Activated CD4-positive, alpha-beta T cell treated with anti-CD3 and anti-CD28 coated beads, Interleukin-2, amount 10 ng/mL, durations not matched to agents 24 days and 14 days (primary cell): ENCODE measurements around the gene YIF1A. TPM values are rescaled to one million over a fixed set of nuclear protein-coding genes. Genes with fewer than 3 reads are reported as not detected.
"Not testable (repeated sequence)": the region's sequence is repeated elsewhere in the genome, so short reads cannot be mapped to it uniquely, and the experiment has no call there.

Source experiments
- DNase-seq: peaks from one replicate; pipeline ENCODE4 v3.0.0; 2022
- H3K27ac Mint-ChIP-seq: one replicate; pipeline ENCODE4 v1.8.0; 2022; ENCODE audit warnings: mild to moderate bottlenecking, mixed read lengths
- H3K27me3 Mint-ChIP-seq: one replicate; pipeline ENCODE4 v1.8.0; 2022; ENCODE audit warnings: mixed read lengths
- H3K36me3 Mint-ChIP-seq: one replicate; pipeline ENCODE4 v1.8.0; 2022; ENCODE audit warnings: low read depth, mild to moderate bottlenecking, mixed read lengths
- H3K4me1 Mint-ChIP-seq: one replicate; pipeline ENCODE4 v1.8.0; 2021; ENCODE audit warnings: mixed read lengths
- H3K4me3 Mint-ChIP-seq: one replicate; pipeline ENCODE4 v1.8.0; 2022; ENCODE audit warnings: mild to moderate bottlenecking, moderate library complexity, mixed read lengths
- H3K9me3 Mint-ChIP-seq: one replicate; pipeline ENCODE4 v1.8.0; 2021; ENCODE audit warnings: mixed read lengths
- intact Hi-C: fragments of 100-400 bp; cut with micrococcal nuclease; formaldehyde crosslinking; loops from one replicate; pipeline ENCODE4 v1.15.1; 2023
- total RNA-seq: library from RNA; stranded (reverse); gene quantifications from 2 replicates; pipeline ENCODE4 v1.2.3, GENCODE V29; 2022

YIF1A gene
- total RNA-seq, 1 donor from 2014 or later: 119 TPM

GRCh38 chr11:66310803-66311440, 22.0 kb upstream of the YIF1A start:
- H3K4me3 Mint-ChIP-seq, H3K27me3 Mint-ChIP-seq, H3K27ac Mint-ChIP-seq, DNase-seq, H3K36me3 Mint-ChIP-seq, intact Hi-C loops, H3K9me3 Mint-ChIP-seq: not testable (repeated sequence)
- H3K4me1 Mint-ChIP-seq: peaks cover 19% of the 10 kb centered on the region

GRCh38 chr11:66310324-66310723, 21.4 kb upstream of the YIF1A start:
- Mint-ChIP-seq H3K4me3 (no peak overlapping the region), H3K27ac (no peak overlapping the region), H3K36me3 (no peaks in the 10 kb centered on the region), H3K27me3 (peaks cover 6% of the 10 kb centered on the region), H3K9me3 (no peaks in the 10 kb centered on the region), H3K4me1 (peaks cover 17% of the 10 kb centered on the region)
- DNase-seq: no peak
- intact Hi-C loops: no loop called here

GRCh38 chr11:66309475-66309874, 20.5 kb upstream of the YIF1A start:
- intact Hi-C loops: no loop called here
- no peak for DNase-seq
- H3K36me3 Mint-ChIP-seq: no peaks in the 10 kb centered on the region
- H3K27ac Mint-ChIP-seq: no peak overlapping the region
- H3K27me3 Mint-ChIP-seq: peaks cover 5% of the 10 kb centered on the region
- no peak overlapping the region for H3K4me3 Mint-ChIP-seq
- peaks cover 14% of the 10 kb centered on the region for H3K4me1 Mint-ChIP-seq
- no peaks in the 10 kb centered on the region for H3K9me3 Mint-ChIP-seq

- Mint-ChIP-seq H3K4me3 (no peak overlapping the region), H3K36me3 (no peaks in the 10 kb centered on the region), H3K9me3 (no peaks in the 10 kb centered on the region), H3K27ac (no peak overlapping the region), H3K27me3 (peaks cover 5% of the 10 kb centered on the region), H3K4me1 (no peaks in the 10 kb centered on the region)
- intact Hi-C loops: no loop called here
- DNase-seq: no peak
These were observed 13.7 kb upstream of the YIF1A start for GRCh38 chr11:66302656-66303055.

- no peaks in the 10 kb centered on the region for H3K4me1 Mint-ChIP-seq
These were observed 10.2 kb upstream of the YIF1A start for GRCh38 chr11:66299186-66299585.

GRCh38 chr11:66297610-66298009, 8.7 kb upstream of the YIF1A start:
- DNase-seq: no peak
- no peak overlapping the region for H3K27ac Mint-ChIP-seq
- H3K9me3 Mint-ChIP-seq: no peaks in the 10 kb centered on the region
- H3K27me3 Mint-ChIP-seq: peaks cover 15% of the 10 kb centered on the region
- H3K4me3 Mint-ChIP-seq: no peak overlapping the region
- peaks cover 3% of the 10 kb centered on the region for H3K4me1 Mint-ChIP-seq
- no peaks in the 10 kb centered on the region for H3K36me3 Mint-ChIP-seq
- intact Hi-C loops: no loop called here

More at GRCh38 chr11:66299186-66299585, 10.2 kb upstream of the YIF1A start:
- H3K27ac Mint-ChIP-seq: no peak overlapping the region
- no peaks in the 10 kb centered on the region for H3K36me3 Mint-ChIP-seq
- H3K9me3 Mint-ChIP-seq: no peaks in the 10 kb centered on the region
- peaks cover 3% of the 10 kb centered on the region for H3K27me3 Mint-ChIP-seq
- no peak for DNase-seq
- no peak overlapping the region for H3K4me3 Mint-ChIP-seq
- intact Hi-C loops: no loop called here

- Mint-ChIP-seq H3K36me3 (no peaks in the 10 kb centered on the region), H3K27ac (no peak overlapping the region), H3K27me3 (peaks cover 30% of the 10 kb centered on the region), H3K4me3 (no peak overlapping the region), H3K9me3 (peaks cover 4% of the 10 kb centered on the region), H3K4me1 (peaks cover 16% of the 10 kb centered on the region)
- intact Hi-C loops: no loop called here
- DNase-seq: no peak
These were observed 6.0 kb upstream of the YIF1A start for GRCh38 chr11:66294626-66295620.

- intact Hi-C loops: no loop called here
- H3K27me3 Mint-ChIP-seq: peaks cover 32% of the 10 kb centered on the region
- peaks cover 2% of the 10 kb centered on the region for H3K36me3 Mint-ChIP-seq
- no peak overlapping the region for H3K4me3 Mint-ChIP-seq
- no peak overlapping the region for H3K27ac Mint-ChIP-seq
- H3K4me1 Mint-ChIP-seq: peaks cover 24% of the 10 kb centered on the region
- peaks cover 4% of the 10 kb centered on the region for H3K9me3 Mint-ChIP-seq
- DNase-seq: peak; percentile 55
These were observed 5.1 kb upstream of the YIF1A start for GRCh38 chr11:66293777-66294625.

GRCh38 chr11:66293352-66293751, 4.4 kb upstream of the YIF1A start:
- H3K27ac Mint-ChIP-seq: no peak overlapping the region
- no peak for DNase-seq
- no peak overlapping the region for H3K4me3 Mint-ChIP-seq
- peaks cover 2% of the 10 kb centered on the region for H3K36me3 Mint-ChIP-seq
- intact Hi-C loops: no loop called here
- peaks cover 25% of the 10 kb centered on the region for H3K4me1 Mint-ChIP-seq
- H3K9me3 Mint-ChIP-seq: peaks cover 4% of the 10 kb centered on the region
- peaks cover 32% of the 10 kb centered on the region for H3K27me3 Mint-ChIP-seq

GRCh38 chr11:66292543-66293332, 3.8 kb upstream of the YIF1A start:
- peaks cover 32% of the 10 kb centered on the region for H3K27me3 Mint-ChIP-seq
- peaks cover 4% of the 10 kb centered on the region for H3K9me3 Mint-ChIP-seq
- peak overlapping the region; percentile 16 for H3K27ac Mint-ChIP-seq
- H3K4me3 Mint-ChIP-seq: peak overlapping the region; percentile 65
- intact Hi-C loops: no loop called here
- DNase-seq: peak; percentile 58
- peaks cover 28% of the 10 kb centered on the region for H3K4me1 Mint-ChIP-seq
- H3K36me3 Mint-ChIP-seq: peaks cover 2% of the 10 kb centered on the region

GRCh38 chr11:66291706-66292542, 3.0 kb upstream of the YIF1A start, which contains the start of gene TMEM151A:
Gene TMEM151A, plus strand, starts transcription at chr11:66291894. Its CDS starts 120 bp downstream, at chr11:66292014.
- Mint-ChIP-seq H3K4me1 (peaks cover 29% of the 10 kb centered on the region), H3K36me3 (peaks cover 4% of the 10 kb centered on the region), H3K27ac (peak within 1 kb of the TSS; percentile 16), H3K9me3 (peaks cover 4% of the 10 kb centered on the region), H3K4me3 (peak within 1 kb of the TSS; percentile 84), H3K27me3 (peaks cover 32% of the 10 kb centered on the region)
- intact Hi-C loops: no loop called here
- DNase-seq: peak; percentile 75

- H3K9me3 Mint-ChIP-seq: peaks cover 4% of the 10 kb centered on the region
- peaks cover 32% of the 10 kb centered on the region for H3K27me3 Mint-ChIP-seq
- no peak overlapping the region for H3K4me3 Mint-ChIP-seq
- peak; percentile 59 for DNase-seq
- H3K4me1 Mint-ChIP-seq: peaks cover 32% of the 10 kb centered on the region
- H3K27ac Mint-ChIP-seq: no peak overlapping the region
- intact Hi-C loops: no loop called here
- peaks cover 4% of the 10 kb centered on the region for H3K36me3 Mint-ChIP-seq
These were observed 2.4 kb upstream of the YIF1A start for GRCh38 chr11:66291303-66291705.
